ENCODE results near the gene LAIR2. TPM values are rescaled to one million over a fixed set of nuclear protein-coding genes. Genes with fewer than 3 reads are reported as not detected.
"Not testable (repeated sequence)": the region's sequence is repeated elsewhere in the genome, so short reads cannot be mapped to it uniquely, and the experiment has no call there.

Gene LAIR2
- total and polyA plus RNA-seq, 4 donors, result 1.7 TPM; not detected in 3

DNA sequence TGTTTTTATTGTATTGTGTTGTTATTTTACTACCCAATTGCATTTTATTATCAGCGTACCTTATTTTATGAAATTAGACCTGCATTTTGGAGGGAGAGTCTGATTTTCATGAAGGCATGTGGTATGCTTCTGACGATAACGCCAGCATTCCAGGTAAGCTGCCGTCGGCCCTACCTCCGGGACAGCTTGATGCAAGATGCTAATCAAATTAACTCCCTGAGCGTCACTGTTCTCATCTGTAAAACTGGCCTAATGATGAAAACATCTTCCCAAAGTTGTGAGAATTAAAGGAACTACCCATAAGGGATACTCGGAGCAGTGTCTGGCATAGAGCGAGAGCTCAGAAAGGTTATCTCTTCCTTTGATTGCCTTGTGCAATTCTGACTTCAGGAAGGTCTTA is 12.9 kb upstream of the LAIR2 start:
- TF ChIP-seq, protein P1, sequence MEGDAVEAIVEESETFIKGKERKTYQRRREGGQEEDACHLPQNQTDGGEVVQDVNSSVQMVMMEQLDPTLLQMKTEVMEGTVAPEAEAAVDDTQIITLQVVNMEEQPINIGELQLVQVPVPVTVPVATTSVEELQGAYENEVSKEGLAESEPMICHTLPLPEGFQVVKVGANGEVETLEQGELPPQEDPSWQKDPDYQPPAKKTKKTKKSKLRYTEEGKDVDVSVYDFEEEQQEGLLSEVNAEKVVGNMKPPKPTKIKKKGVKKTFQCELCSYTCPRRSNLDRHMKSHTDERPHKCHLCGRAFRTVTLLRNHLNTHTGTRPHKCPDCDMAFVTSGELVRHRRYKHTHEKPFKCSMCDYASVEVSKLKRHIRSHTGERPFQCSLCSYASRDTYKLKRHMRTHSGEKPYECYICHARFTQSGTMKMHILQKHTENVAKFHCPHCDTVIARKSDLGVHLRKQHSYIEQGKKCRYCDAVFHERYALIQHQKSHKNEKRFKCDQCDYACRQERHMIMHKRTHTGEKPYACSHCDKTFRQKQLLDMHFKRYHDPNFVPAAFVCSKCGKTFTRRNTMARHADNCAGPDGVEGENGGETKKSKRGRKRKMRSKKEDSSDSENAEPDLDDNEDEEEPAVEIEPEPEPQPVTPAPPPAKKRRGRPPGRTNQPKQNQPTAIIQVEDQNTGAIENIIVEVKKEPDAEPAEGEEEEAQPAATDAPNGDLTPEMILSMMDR (IDR thresholded peaks at IDR 0.05; ENCODE audit: control extremely low read depth, extremely low read depth), result no peak

DNA sequence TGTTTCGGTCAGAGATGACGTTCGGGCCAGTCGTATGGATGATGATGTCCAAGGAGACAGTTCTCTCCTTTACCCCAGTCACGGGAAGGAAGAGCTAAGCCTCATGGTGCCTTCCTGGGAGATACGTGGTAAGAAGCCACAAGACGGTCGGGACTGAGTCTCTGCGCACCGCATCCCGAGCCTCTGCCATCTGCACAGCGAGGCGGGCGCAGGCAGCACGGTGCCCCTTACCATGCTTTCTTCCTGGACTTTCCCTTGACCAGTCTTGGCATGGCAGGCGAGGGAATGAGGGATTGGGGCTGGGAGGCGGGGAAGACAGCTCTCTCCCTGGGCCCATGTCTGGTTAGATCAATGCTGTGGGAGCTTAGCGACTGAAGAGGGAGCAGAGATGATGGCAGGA is 10.1 kb upstream of the LAIR2 start:
- no peak overlapping the region for H3K9ac ChIP-seq (ENCODE audit: insufficient read depth in 1 of 2, low read length in 2 of 2)
- H3K9me3 ChIP-seq (ENCODE audit: control insufficient read depth in 4 of 4, insufficient read depth in 3 of 4, low read length in 3 of 4), result peaks cover 0 to 2% (median 0%) of the 10 kb centered on the region in 4 donors
- ATAC-seq (ENCODE audit: insufficient read depth, low FRiP score), result no peak
- 83 to 94% methylated on average over 18 of the region's 18 CpGs for WGBS, 2 donors
- H3K27me3 ChIP-seq (ENCODE audit: control insufficient read depth in 3 of 3, insufficient read depth in 3 of 3, low read length in 2 of 3), result no peaks in the 10 kb centered on the region
- no peak overlapping the region for H3K27ac ChIP-seq (ENCODE audit: low read depth in 1 of 2, low read length in 1 of 2)
- no peaks in the 10 kb centered on the region for H3K36me3 ChIP-seq (ENCODE audit: control insufficient read depth in 4 of 4, insufficient read depth in 4 of 4, low read length in 4 of 4)
- TF ChIP-seq, protein P1 (IDR thresholded peaks at IDR 0.05; ENCODE audit: control extremely low read depth, extremely low read depth), result no peak
- no peaks in the 10 kb centered on the region for H3K4me1 ChIP-seq (ENCODE audit: control insufficient read depth in 5 of 5, insufficient read depth in 5 of 5, low read length in 5 of 5)
- no peak for DNase-seq
- no peak overlapping the region for H3K4me3 ChIP-seq

More for the DNA sequence above, 12.9 kb upstream of the LAIR2 start:
- no peaks in the 10 kb centered on the region for H3K4me1 ChIP-seq (ENCODE audit: control insufficient read depth in 5 of 5, insufficient read depth in 5 of 5, low read length in 5 of 5)
- 65 to 74% methylated on average over 9 of the region's 9 CpGs for WGBS, 2 donors
- DNase-seq (no peak), ATAC-seq (ENCODE audit: insufficient read depth, low FRiP score) (no peak)
- no peaks in the 10 kb centered on the region for H3K27me3 ChIP-seq (ENCODE audit: control insufficient read depth in 3 of 3, insufficient read depth in 3 of 3, low read length in 2 of 3)
- H3K9ac ChIP-seq (ENCODE audit: insufficient read depth in 1 of 2, low read length in 2 of 2), result no peak overlapping the region
- H3K36me3 ChIP-seq (ENCODE audit: control insufficient read depth in 4 of 4, insufficient read depth in 4 of 4, low read length in 4 of 4), result no peaks in the 10 kb centered on the region
- H3K27ac ChIP-seq (ENCODE audit: low read depth in 1 of 2, low read length in 1 of 2), result no peak overlapping the region
- H3K9me3 ChIP-seq (ENCODE audit: control insufficient read depth in 4 of 4, insufficient read depth in 3 of 4, low read length in 3 of 4), result peaks cover 0 to 2% (median 0%) of the 10 kb centered on the region in 4 donors
- no peak overlapping the region for H3K4me3 ChIP-seq

DNA sequence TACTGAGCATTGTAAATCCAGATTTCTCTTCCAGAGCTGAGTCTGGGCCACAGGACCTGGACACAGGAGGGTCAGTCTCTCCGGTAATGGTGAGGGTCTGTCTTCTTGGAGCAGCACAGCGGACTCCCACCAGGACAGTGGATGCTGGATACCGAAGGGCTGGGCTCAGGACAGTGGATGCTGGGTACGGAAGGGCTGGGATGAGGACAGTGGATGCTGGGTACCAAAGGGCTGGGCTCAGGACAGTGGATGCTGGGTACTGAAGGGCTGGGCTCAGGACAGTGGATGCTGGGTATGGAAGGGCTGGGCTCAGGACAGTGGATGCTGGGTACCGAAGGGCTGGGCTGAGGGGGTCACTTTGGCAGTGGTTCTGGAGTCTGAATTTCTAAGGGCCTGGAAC is 9.6 kb upstream of the LAIR2 start:
- not testable (repeated sequence) for H3K27ac ChIP-seq (ENCODE audit: low read depth in 1 of 2, low read length in 1 of 2); DNase-seq; H3K4me1 ChIP-seq (ENCODE audit: control insufficient read depth in 5 of 5, insufficient read depth in 5 of 5, low read length in 5 of 5); H3K9me3 ChIP-seq (ENCODE audit: control insufficient read depth in 4 of 4, insufficient read depth in 3 of 4, low read length in 3 of 4); H3K36me3 ChIP-seq (ENCODE audit: control insufficient read depth in 4 of 4, insufficient read depth in 4 of 4, low read length in 4 of 4); H3K27me3 ChIP-seq (ENCODE audit: control insufficient read depth in 3 of 3, insufficient read depth in 3 of 3, low read length in 2 of 3); ATAC-seq (ENCODE audit: insufficient read depth, low FRiP score); H3K9ac ChIP-seq (ENCODE audit: insufficient read depth in 1 of 2, low read length in 2 of 2); H3K4me3 ChIP-seq
- 81 to 94% methylated on average over 5 of the region's 5 CpGs for WGBS, 2 donors

- Histone ChIP-seq H3K4me3 (no peak overlapping the region), H3K36me3 (ENCODE audit: control insufficient read depth in 4 of 4, insufficient read depth in 4 of 4, low read length in 4 of 4) (no peaks in the 10 kb centered on the region), H3K4me1 (ENCODE audit: control insufficient read depth in 5 of 5, insufficient read depth in 5 of 5, low read length in 5 of 5) (no peaks in the 10 kb centered on the region), H3K9me3 (ENCODE audit: control insufficient read depth in 4 of 4, insufficient read depth in 3 of 4, low read length in 3 of 4) (peaks cover 0 to 2% (median 0%) of the 10 kb centered on the region in 4 donors), H3K27ac (ENCODE audit: low read depth in 1 of 2, low read length in 1 of 2) (no peak overlapping the region), H3K27me3 (ENCODE audit: control insufficient read depth in 3 of 3, insufficient read depth in 3 of 3, low read length in 2 of 3) (no peaks in the 10 kb centered on the region), H3K9ac (ENCODE audit: insufficient read depth in 1 of 2, low read length in 2 of 2) (no peak overlapping the region)
- ATAC-seq (ENCODE audit: insufficient read depth, low FRiP score) (no peak), DNase-seq (no peak)
- TF ChIP-seq, protein P1 (IDR thresholded peaks at IDR 0.05; ENCODE audit: control extremely low read depth, extremely low read depth), result no peak
- 72 to 76% methylated on average over 10 of the region's 10 CpGs for WGBS, 2 donors
Measured at GRCh38 chr19:54493967-54494585, 8.6 kb upstream of the LAIR2 start.

GRCh38 chr19:54495284-54495683 is 7.3 kb upstream of the LAIR2 start:
- not testable (repeated sequence) for H3K4me3 ChIP-seq; DNase-seq; H3K9ac ChIP-seq (ENCODE audit: insufficient read depth in 1 of 2, low read length in 2 of 2); H3K4me1 ChIP-seq (ENCODE audit: control insufficient read depth in 5 of 5, insufficient read depth in 5 of 5, low read length in 5 of 5); H3K27me3 ChIP-seq (ENCODE audit: control insufficient read depth in 3 of 3, insufficient read depth in 3 of 3, low read length in 2 of 3); ATAC-seq (ENCODE audit: insufficient read depth, low FRiP score); H3K9me3 ChIP-seq (ENCODE audit: control insufficient read depth in 4 of 4, insufficient read depth in 3 of 4, low read length in 3 of 4); H3K27ac ChIP-seq (ENCODE audit: low read depth in 1 of 2, low read length in 1 of 2); H3K36me3 ChIP-seq (ENCODE audit: control insufficient read depth in 4 of 4, insufficient read depth in 4 of 4, low read length in 4 of 4)
- WGBS, 2 donors, result 47 to 62% methylated on average over 5 of the region's 5 CpGs

- not testable (repeated sequence) for H3K4me3 ChIP-seq; H3K36me3 ChIP-seq (ENCODE audit: control insufficient read depth in 4 of 4, insufficient read depth in 4 of 4, low read length in 4 of 4); H3K9ac ChIP-seq (ENCODE audit: insufficient read depth in 1 of 2, low read length in 2 of 2); H3K27ac ChIP-seq (ENCODE audit: low read depth in 1 of 2, low read length in 1 of 2); H3K9me3 ChIP-seq (ENCODE audit: control insufficient read depth in 4 of 4, insufficient read depth in 3 of 4, low read length in 3 of 4); DNase-seq; H3K27me3 ChIP-seq (ENCODE audit: control insufficient read depth in 3 of 3, insufficient read depth in 3 of 3, low read length in 2 of 3); ATAC-seq (ENCODE audit: insufficient read depth, low FRiP score); H3K4me1 ChIP-seq (ENCODE audit: control insufficient read depth in 5 of 5, insufficient read depth in 5 of 5, low read length in 5 of 5)
- 58 to 64% methylated on average over 7 to 9 of the region's 15 CpGs for WGBS, 2 donors
Measured at GRCh38 chr19:54497747-54498450, 4.7 kb upstream of the LAIR2 start.

Measured in lung (tissue), 12 donors.